ENCODE measurements around the gene CRIP2.

The CRIP2 gene

DNA sequence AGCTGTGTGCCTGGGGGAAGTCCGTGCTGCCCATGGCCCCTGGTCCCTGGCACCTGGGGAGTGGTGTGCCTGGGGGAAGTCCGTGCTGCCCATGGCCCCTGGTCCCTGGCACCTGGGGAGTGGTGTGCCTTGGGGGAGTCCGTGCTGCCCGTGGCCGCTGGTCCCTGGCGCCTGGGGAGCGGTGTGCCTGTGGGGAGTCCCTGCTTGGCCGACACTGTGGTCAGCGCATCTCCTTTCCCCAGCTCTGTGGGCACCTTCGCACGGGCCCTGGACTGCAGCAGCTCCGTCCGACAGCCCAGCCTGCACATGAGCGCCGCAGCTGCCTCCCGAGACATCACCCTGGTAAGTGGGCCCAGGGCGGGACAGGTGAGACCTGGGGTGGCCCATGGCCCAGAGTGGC lies 14.5 kb upstream of the CRIP2 start:
- no peak for DNase-seq
- intact Hi-C loops (cut with DNase I), result no loop called here

DNA sequence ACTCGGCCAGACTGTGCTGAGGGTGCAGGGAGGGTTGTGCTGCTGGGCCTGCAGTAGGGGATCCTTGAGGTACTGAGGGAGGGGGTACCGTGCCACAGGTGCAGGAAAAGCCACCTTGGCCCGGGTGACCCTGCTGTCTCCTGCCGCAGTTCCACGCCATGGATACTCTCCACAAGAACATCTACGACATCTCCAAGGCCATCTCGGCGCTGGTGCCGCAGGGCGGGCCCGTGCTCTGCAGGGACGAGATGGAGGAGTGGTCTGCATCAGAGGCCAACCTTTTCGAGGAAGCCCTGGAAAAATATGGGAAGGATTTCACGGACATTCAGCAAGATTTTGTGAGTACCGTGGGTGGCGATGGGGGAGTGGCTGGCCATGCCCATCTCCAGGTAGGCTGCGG lies 14.0 kb upstream of the CRIP2 start:
- no peak for DNase-seq
- intact Hi-C loops (cut with DNase I), result no loop called here

DNA sequence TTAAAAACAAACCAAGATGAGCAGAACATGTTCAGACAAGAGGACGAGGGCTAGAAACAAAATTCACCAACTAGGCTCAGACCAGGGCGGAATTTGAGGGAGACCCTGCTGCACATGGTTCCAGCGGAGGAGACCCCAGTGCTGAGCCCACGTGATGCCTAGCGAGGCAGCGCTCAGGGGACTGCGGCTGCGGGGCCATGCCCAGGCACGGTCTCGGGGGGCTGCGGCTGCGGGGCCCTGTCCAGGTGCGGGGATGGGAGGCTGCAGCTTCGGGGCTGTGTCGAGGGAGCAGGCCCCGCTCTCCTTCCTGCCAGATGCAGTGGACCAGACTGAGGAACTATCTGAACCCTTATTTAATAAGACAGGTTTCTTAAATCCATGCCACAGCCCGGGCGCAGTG lies 12.7 kb upstream of the CRIP2 start:
- no peak for DNase-seq
- intact Hi-C loops (cut with DNase I), result no loop called here

DNA sequence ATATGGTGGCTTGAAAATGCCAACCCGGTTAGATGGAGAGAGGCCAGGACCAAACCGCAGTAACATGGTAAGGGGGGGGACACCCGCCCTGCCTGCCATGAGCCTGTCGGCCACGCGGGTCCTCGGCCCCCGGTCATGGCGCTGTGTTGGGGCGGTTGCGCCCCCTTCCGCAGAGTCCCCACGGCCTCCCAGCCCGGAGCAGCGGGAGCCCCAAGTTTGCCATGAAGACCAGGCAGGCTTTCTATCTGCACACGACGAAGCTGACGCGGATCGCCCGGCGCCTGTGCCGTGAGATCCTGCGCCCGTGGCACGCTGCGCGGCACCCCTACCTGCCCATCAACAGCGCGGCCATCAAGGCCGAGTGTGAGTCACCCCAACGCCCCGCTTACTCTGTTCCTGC lies 10.1 kb upstream of the CRIP2 start:
- intact Hi-C loops (cut with DNase I), result no loop called here
- DNase-seq, result no peak

DNA sequence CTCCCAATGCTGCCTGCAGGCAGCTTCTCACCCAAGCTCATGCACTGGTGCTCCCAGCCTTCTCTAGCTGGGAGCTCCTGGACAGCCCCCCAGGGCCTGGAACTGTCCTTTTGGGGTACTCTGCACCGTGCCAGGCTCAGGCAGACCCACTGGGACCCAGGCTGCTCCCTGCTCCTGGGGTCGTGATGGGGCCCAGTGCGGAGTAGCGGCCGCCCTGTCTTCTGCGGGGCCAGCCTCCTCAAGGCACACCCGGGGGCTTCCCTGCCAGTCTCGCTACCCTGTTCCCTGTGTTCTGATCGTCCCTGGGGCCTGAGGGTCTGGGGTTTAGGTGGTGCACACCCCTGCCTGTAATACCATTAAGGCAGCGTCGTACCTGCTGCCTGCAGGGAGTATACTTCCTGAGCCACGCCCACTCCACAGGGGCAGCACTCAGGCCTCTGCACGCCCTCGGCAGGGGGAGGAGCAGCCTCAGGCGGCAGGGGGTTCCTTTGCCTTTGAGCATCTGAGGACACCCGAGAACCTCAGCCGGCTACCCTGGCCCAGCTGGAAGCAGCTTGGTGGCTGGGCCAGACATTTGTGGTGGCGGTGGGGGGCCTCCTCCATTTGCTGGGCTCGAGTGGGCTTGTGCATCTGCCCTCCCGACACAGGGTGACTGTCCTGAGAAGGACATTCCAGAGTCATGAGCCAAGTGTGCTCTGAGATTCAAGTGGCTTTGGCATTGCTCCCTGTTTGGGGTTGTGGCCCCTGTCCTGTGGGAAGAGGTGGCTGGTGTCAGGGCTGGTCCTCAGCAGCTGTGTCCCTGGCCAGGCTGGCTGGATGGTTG lies 9.2 kb upstream of the CRIP2 start:
- no peak for DNase-seq
- intact Hi-C loops (cut with DNase I), result no loop called here

DNA sequence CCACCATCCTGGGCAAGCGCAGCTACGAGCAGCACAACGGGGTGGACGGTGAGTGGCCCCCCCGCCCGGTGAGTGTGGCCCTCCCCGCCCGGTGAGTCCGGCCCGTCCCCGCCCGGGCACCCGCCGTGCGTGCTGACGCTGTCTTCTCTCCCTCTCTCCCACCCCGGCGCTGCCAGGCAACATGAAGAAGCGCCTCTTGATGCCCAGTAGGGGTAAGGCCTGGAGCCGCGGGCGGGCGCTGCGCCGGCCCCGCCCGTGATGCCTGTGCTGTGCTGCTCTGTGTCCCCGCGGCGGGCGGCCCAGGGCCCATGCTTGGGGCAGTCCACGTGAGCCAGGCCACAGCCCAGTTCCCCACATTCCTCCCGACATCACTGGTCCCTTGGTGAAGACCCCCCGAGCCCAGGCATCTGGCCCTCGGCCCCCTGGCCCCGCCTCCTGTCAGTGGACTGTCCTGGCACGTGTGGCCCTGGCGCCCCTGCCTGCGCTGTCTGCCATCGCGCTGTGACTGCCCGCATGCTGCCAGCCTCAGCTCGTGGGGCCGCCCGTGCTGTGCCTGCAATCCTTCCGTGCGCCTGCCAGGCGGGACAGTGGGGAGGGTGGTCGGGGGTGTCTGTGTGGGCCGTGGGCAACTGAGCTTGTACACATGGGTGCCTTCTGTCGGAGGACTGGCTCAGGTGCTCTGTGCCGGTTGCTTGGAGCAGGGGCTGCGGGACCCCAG lies 7.9 kb upstream of the CRIP2 start:
- intact Hi-C loops (cut with DNase I), result no loop called here
- DNase-seq, result no peak

DNA sequence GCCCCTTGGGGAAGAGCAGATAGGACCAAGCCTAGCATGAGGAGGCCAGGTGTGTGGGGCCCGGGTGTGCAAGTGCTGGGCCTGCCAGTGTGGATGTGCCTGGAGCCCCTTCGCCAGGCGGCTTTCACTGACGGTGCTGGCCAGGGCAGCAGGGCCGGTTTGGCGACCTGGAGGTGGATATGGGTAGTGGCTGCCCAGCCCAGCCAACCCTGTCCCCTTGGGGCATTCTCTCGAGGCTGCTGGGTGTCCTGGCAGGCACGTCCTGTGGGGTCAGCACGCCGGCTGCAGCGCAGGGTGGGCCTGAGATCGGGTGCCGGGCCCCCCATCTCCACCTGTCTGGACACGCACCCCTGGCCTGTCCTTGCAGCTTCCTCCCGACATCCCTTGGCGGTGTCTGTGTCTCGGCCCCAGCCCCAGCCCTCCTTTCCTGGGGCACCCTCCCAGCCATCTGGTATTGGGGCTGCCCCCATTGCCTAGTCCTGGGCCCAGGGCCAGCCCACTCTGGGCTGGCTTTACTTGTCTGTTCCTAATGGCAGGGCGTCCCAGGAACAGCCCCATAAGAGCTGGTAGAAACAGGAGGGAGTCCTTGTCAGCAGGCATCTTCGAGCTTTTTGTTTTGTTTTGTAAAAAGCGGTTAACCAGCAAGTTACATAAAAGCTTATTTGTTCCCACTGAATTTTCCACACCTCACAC lies 7.2 kb upstream of the CRIP2 start:
- no peak for DNase-seq
- intact Hi-C loops (cut with DNase I), result no loop called here

DNA sequence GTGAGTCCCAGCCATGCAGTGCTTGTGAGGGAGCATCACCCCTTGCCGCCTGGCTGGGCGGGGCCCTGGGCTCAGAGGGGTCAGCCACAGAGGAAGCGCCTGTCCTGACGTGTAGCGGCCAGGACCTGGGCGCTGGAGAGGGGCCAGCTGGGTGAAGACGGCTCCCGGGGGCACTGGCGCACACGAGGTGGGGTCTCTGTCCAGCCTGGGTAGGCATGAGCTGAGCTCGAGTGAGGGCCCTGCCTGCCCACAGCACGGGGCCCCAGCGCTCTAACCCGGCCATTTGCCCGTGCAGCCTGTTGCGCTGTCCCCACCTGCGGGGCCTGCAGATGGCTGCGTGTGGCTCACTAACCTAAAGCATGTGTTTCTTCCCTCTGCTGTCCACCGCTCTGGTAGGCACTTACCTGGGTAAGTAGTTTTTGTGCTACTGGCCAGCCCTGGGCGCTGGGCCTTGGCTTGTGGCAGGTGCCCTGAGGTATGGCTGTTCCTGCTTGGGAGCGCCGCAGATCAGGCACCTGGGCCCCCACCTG lies 6.6 kb upstream of the CRIP2 start:
- no peak for DNase-seq
- intact Hi-C loops (cut with DNase I), result no loop called here

DNA sequence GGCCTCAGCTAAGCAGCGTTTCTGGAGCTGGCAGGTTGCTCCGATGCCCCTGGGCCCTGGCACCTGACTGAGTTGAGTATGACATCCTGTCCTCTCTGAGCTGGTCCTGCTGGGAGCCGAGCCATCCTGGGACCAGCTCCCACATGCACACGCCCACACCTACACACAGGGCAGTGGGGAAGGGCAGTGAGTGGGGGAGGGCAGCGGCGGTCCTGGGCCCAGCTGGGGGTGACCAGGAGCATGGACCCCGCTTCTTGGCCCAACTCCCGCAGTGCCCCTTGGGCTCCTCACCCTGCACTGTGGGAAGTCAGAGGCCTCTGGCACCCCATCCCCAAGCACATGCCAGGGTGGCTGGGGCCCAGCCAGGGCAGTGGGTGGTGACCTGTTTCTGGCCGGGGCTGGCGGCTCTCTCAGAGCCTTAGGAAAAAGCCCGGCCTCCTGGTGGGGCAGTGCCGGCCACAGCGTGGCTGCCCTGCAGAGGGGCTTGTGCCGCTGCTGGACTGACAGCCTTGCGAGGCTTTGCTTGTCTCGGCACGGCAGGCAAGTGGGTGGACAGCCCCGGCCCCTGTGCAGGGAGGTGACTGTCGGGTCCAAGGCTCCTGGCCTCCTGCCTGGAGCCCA lies 5.9 kb upstream of the CRIP2 start:
- no peak for DNase-seq
- intact Hi-C loops (cut with DNase I), result no loop called here

DNA sequence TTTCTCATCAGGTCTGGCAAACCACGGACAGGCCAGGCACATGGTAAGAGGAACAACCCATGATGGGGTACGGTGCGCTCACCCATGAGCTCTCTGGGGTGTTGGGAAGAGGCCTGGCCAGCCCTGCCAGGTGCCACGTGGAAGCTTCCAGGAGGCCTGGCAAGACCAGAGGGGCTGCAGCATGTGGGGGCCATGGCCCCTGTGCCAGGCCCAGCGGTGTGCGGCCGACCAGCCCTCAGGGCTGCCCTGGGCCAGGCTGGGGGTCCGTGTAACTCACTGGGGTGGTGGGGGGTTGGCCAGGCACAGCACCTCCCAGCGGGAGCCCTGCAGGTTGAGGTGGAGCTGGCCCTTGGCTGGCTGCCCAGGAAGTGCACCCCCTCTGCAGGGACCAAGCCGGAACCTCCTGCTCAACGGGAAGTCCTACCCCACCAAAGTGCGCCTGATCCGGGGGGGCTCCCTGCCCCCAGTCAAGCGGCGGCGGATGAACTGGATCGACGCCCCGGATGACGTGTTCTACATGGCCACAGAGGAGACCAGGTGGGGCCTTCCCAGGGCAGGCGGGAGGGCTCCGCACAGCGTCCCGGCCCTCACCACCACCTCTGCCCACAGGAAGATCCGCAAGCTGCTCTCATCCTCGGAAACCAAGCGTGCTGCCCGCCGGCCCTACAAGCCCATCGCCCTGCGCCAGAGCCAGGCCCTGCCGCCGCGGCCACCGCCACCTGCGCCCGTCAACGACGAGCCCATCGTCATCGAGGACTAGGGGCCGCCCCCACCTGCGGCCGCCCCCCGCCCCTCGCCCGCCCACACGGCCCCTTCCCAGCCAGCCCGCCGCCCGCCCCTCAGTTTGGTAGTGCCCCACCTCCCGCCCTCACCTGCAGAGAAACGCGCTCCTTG lies 4.9 kb upstream of the CRIP2 start:
- intact Hi-C loops (cut with DNase I), result no loop called here
- no peak for DNase-seq

DNA sequence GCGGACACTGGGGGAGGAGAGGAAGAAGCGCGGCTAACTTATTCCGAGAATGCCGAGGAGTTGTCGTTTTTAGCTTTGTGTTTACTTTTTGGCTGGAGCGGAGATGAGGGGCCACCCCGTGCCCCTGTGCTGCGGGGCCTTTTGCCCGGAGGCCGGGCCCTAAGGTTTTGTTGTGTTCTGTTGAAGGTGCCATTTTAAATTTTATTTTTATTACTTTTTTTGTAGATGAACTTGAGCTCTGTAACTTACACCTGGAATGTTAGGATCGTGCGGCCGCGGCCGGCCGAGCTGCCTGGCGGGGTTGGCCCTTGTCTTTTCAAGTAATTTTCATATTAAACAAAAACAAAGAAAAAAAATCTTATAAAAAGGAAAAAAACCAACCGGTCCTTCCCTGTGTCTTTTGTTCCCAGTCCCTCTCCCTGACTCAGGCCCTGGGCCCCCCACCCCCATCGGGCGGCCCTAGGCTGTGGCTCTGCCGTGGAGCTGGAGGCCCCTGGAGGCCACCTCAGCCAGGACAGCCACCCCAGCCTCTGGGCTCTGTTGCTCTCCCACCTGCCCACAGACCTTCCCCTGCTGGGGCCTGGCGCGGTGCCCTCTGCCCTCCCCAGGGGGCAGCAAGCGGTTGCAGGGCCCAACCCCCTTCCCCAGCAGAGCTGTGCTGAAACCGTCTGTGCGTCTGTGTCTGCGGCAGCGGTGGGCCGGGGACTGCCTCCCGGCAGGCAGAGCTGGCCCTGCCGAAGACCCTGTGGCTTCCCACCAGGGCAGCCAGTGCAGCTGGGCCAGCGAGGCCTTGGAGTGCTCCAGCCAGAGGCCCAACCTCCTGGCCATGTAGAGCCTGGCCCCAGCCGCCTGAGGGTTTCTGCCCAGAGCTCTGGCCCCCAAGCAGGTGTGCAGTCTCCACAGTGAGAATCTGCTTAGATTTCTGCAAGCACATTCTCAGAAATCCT lies 4.0 kb upstream of the CRIP2 start:
- no peak for DNase-seq
- intact Hi-C loops (cut with DNase I), result no loop called here

DNA sequence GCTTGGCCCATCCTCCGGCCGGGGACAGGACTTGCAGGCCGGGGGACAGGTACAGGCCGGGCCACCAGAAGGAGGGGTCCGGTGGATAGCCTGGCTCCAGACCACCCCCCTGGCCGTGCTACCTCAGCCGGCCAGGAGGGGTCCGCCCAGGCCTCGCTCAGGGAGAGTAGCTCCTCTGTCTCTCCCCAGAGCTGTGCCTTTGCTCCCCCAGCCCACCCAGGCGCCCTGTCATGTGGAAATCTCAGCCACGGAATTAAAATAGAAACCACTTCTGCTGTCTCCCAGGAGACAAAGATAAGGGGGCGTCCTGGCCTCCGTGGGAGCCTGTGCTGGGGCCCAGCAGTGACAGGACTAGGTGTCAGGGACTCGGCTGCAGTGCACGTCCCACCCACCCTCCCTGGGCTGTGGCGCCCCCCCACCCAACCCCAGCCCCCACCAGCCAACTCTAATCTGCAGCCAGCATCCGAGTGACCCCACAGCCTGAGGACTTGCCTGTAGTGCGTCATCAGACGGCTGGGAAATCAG lies 3.3 kb upstream of the CRIP2 start:
- intact Hi-C loops (cut with DNase I), result no loop called here
- no peak for DNase-seq

DNA sequence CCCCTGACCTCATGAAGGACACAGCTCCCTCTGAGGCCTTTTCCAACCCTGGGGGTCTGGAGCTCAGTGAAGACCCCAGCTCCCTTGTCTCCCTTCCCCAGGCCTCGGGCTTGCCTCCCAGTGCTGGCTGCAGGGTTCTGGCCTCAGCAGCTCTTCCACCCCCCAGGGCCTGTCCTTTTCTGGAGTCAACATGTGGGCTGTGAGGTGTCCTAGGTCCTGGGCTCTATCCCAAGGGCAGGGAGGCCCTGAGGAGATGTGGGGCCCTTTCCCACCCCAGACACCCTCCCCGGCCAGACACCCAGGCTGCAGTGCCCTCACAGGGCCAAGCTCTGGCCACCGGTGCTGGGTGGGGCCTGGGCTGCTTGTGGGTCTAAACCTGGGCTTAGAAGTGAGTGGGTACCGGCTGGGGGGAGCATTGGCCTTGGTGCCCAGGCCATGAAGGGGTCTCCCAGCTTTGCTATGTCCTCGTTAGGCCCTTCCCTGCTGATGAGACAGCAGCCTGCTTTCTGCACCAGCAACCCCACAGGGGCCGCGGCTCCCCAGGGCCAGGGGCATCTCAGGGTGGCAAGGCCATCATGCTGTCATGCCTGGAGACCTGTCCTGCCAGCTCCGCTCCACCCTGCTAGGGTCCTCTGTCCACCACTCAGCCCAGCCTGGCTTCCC lies 2.7 kb upstream of the CRIP2 start:
- intact Hi-C loops (cut with DNase I), result no loop called here

DNA sequence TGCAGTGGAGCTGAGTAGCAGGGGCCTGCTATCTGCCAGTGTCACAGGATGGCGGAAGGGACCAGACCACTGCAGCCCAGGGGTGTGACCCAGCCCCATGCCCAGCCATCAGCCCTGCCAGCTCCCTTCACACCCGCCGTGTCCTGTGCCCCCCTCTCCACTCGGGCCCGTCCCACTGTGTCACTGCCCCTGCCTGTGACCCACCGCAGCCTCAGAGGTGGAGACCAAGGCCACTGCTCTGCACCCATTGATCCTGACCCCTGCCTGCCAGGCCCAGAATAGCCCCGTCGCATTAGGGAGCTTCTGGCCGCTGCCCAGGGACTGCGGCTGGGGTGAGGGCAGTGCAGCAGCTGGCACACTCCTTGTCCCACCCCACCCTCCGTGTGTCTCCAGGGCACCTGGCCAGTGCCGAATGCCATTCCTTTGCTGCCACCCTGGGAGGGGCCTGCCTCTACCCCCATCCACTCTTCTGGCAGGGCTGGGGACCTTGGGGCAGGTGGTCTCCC lies 2.1 kb upstream of the CRIP2 start:
- intact Hi-C loops (cut with DNase I), result no loop called here
- DNase-seq, result no peak

More for the DNA sequence above, 2.7 kb upstream of the CRIP2 start:
- no peak for DNase-seq

DNA sequence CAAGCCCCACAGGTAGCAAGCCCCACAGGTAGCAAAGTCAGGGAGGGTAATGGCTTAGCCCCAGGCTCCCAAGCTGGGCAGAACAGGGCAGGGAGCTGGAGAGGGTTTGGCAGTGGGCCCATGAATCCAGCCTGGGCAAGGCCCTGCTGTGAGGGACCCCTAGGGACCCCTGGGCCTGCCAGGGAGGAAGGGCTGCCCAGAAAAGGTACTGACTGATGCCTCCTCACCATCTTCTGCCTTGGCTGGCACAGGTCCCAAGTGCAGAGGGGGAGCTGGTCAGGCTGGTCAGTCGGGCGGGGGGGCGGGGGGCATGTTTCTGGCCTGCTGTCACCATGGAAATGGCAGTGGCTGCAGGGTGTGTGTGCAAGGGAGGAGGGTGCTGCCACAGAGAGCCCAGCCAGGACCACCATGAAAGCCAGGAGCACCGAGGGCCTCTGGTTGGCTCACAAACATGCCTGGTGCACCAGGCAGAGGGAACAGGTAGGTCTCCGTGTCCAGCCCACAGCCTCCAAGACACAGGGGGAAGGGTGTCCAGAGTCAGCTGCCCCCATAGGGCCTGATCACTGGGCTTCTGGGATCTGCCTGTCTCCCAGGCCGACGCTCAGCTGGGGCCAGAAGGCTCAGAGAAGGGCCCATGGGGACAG lies 1.5 kb upstream of the CRIP2 start:
- intact Hi-C loops (cut with DNase I), result no loop called here
- no peak for DNase-seq

DNA sequence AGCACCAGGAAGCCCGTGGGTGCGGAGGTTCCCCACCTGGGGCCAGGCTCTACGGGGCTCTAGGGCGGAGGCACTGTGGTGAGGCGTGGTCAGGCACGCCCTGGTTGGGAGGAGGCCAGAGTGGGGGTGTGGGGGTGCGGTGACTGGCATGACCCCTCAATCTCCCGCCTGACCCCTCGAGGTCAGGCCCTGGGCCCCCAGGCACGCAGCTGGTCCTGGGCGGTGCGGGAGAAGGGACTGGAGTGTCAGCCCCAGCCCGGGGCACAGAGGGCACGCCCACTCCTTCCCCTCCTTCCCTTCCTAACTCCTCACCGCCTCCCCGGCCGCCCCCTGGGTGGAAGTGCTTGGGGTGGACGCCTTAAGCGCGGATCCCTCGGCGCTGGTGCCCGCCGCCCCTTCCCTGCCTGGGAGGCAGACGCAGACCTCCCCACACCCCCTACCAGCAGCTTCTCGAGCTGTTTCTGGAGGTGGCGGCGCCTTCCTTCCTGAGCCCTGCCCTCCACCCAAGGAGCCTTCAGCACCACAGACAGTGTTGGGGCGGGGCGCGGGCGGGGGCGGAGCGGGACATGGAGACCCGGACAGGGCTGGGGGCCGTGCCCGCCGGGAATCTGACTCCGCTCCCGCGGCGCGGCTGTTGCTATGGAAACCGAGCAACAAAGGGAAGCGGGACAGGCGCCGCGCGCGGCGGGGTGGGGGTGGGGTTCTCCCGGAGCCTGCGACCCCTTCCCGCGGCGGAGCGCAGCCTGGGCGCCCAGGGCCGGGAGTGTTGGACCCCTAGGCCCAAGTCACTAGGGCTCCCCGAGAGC lies 741 bp upstream of the CRIP2 start:
- intact Hi-C loops (cut with DNase I), result no loop called here
- peak in 8 of 10 donors; percentile 57 to 94 (median 74) for DNase-seq
